ENCODE data around the gene MBOAT7. TPM values are rescaled to one million over a fixed set of nuclear protein-coding genes. Genes with fewer than 3 reads are reported as not detected.
A peak's percentile ranks its signal among the peaks of the same experiment; 100 is the strongest.

The MBOAT7 gene
- total and polyA plus RNA-seq, 8 donors = 18.8 to 47.2 (median 30.1) TPM

GRCh38 chr19:54211235-54211634 lies 21.9 kb upstream of the MBOAT7 start:
- no peak overlapping the region for H3K4me3 ChIP-seq
- no peak for TF ChIP-seq CTCF (IDR thresholded peaks at IDR 0.05)

GRCh38 chr19:54209811-54210494 lies 20.6 kb upstream of the MBOAT7 start:
- ATAC-seq (peak; percentile 80 to 84 (median 81)), DNase-seq (peak; percentile 88 to 97 (median 96)), FAIRE-seq (no peak)
- no peak for TF ChIP-seq CTCF (IDR thresholded peaks at IDR 0.05)
- H3K36me3 ChIP-seq = peaks cover 3 to 30% (median 29%) of the 10 kb centered on the region in 3 donors
- intact Hi-C loops (cut with DNase I) = no loop called here
- no peaks in the 10 kb centered on the region for H3K9me3 ChIP-seq
- H3K27ac ChIP-seq = peak overlapping the region; percentile 77 to 94 (median 89)
- peak overlapping the region in 1 of 4 donors; percentile 32 for H3K4me3 ChIP-seq
- WGBS, 2 donors = 7% methylated on average over 10 of the region's 10 CpGs
- peaks cover 13 to 59% (median 42%) of the 10 kb centered on the region in 3 donors for H3K4me1 ChIP-seq
- no peaks in the 10 kb centered on the region for H3K27me3 ChIP-seq

More at GRCh38 chr19:54211235-54211634, 21.9 kb upstream of the MBOAT7 start:
- intact Hi-C loops (cut with DNase I) = no loop called here
- peaks cover 3 to 19% (median 19%) of the 10 kb centered on the region in 3 donors for H3K36me3 ChIP-seq
- peak overlapping the region; percentile 6 to 94 (median 89) for H3K27ac ChIP-seq
- no peak for DNase-seq
- no peak for FAIRE-seq
- H3K4me1 ChIP-seq = peaks cover 11 to 48% (median 36%) of the 10 kb centered on the region in 3 donors
- no peak for ATAC-seq
- no peaks in the 10 kb centered on the region for H3K9me3 ChIP-seq
- no peaks in the 10 kb centered on the region for H3K27me3 ChIP-seq
- WGBS, 2 donors = 89 to 91% methylated on average over 12 of the region's 12 CpGs

- Histone ChIP-seq H3K4me1 (peaks cover 17 to 66% (median 49%) of the 10 kb centered on the region in 3 donors), H3K9me3 (no peaks in the 10 kb centered on the region), H3K4me3 (no peak overlapping the region), H3K27ac (peak overlapping the region; percentile 77 to 94 (median 89)), H3K27me3 (no peaks in the 10 kb centered on the region), H3K36me3 (peaks cover 7 to 36% (median 34%) of the 10 kb centered on the region in 3 donors)
- DNase-seq (peak in 4 of 6 donors; percentile 40 to 85 (median 60)), FAIRE-seq (no peak), ATAC-seq (peak; percentile 8 to 27 (median 14))
- 57 to 64% methylated on average over 22 to 24 of the region's 24 CpGs for WGBS, 2 donors
- intact Hi-C loops (cut with DNase I) = no loop called here
- no peak for TF ChIP-seq CTCF (IDR thresholded peaks at IDR 0.05)
Measured at GRCh38 chr19:54209058-54209810, 19.9 kb upstream of the MBOAT7 start.

GRCh38 chr19:54208784-54209057 lies 19.3 kb upstream of the MBOAT7 start:
- intact Hi-C loops (cut with DNase I) = no loop called here
- no peak for TF ChIP-seq CTCF (IDR thresholded peaks at IDR 0.05)
- Histone ChIP-seq H3K27ac (peak overlapping the region; percentile 77 to 94 (median 89)), H3K9me3 (no peaks in the 10 kb centered on the region), H3K4me3 (no peak overlapping the region), H3K36me3 (peaks cover 7 to 38% (median 34%) of the 10 kb centered on the region in 3 donors), H3K27me3 (no peaks in the 10 kb centered on the region), H3K4me1 (peaks cover 20 to 71% (median 54%) of the 10 kb centered on the region in 3 donors)
- peak in 1 of 4 donors; percentile 0 for ATAC-seq
- no peak for FAIRE-seq
- WGBS, 2 donors = 71 to 74% methylated on average over 8 of the region's 8 CpGs
- no peak for DNase-seq

All from pancreas (tissue), 10 donors.